Spleen (tissue), 11 donors: ENCODE results near the gene ERBB2. TPM values are rescaled to one million over a fixed set of nuclear protein-coding genes. Genes with fewer than 3 reads are reported as not detected.
"Not testable (repeated sequence)": the region's sequence is repeated elsewhere in the genome, so short reads cannot be mapped to it uniquely, and the experiment has no call there.

Source experiments
- DNase-seq: peaks from one replicate; pipeline ENCODE4 v3.0.0-alpha.2; 2020
- H3K27ac ChIP-seq, 8 donors: fragments of 200-600 bp; sonication (generic) in 7 of 8; 1 replicate in 4 of 8; 2 replicates in 4 of 8; pipeline versions ENCODE4 v1.5.0 to v1.8.0; 2016 to 2021; ENCODE audit warnings: inconsistent platforms in 4 of 8, mild to moderate bottlenecking in 4 of 8, moderate library complexity in 1 of 8
- H3K27me3 ChIP-seq, 7 donors: fragments of 200-600 bp; sonication (generic) in 6 of 7; replicated peaks in 1 of 7; 1 replicate in 4 of 7; 2 replicates in 3 of 7; pipeline versions ENCODE4 v1.5.0 to v1.8.0; 2016 to 2021; ENCODE audit warnings: inconsistent platforms in 3 of 7, mild to moderate bottlenecking in 1 of 7
- H3K36me3 ChIP-seq, 6 donors: fragments of 200-600 bp; sonication (generic) in 5 of 6; 1 replicate in 4 of 6; 2 replicates in 2 of 6; pipeline versions ENCODE4 v1.5.0 to v1.8.0; 2016 to 2021; ENCODE audit warnings: inconsistent platforms in 2 of 6
- H3K4me1 ChIP-seq, 6 donors: fragments of 200-600 bp; sonication (generic) in 5 of 6; 1 replicate in 3 of 6; 2 replicates in 3 of 6; pipeline versions ENCODE4 v1.5.0 to v1.8.0; 2016 to 2021; ENCODE audit warnings: inconsistent platforms in 3 of 6
- H3K4me3 ChIP-seq, 8 donors: fragments of 200-600 bp; sonication (generic) in 7 of 8; 1 replicate in 4 of 8; 2 replicates in 4 of 8; pipeline versions ENCODE4 v1.5.0 to v1.8.0; 2016 to 2021; ENCODE audit warnings: inconsistent platforms in 4 of 8, mild to moderate bottlenecking in 4 of 8, moderate library complexity in 2 of 8
- H3K9me3 ChIP-seq, 8 donors: fragments of 200-600 bp; sonication (generic) in 7 of 8; 1 replicate in 4 of 8; 2 replicates in 4 of 8; pipeline versions ENCODE4 v1.5.0 to v1.8.0; 2016 to 2021; ENCODE audit warnings: inconsistent platforms in 4 of 8
- POLR2A ChIP-seq, 3 donors: fragments of 450-650 bp; IDR thresholded peaks; one replicate each; pipeline ENCODE4 v1.5.1; 2017; ENCODE audit warnings: antibody characterized with exemption in 3 of 3, mild to moderate bottlenecking in 1 of 3
- POLR2AphosphoS5 ChIP-seq, 3 donors: sonication (generic); formaldehyde crosslinking; IDR thresholded peaks; one replicate each; pipeline ENCODE4 v1.5.1; 2017; ENCODE audit warnings: antibody characterized with exemption in 3 of 3
- WGBS, 5 donors: extraction: QIAGEN DNeasy Blood & Tissue Kit in 3 of 5; methylation state at CpG; one replicate each; pipeline versions ENCODE4 v1.1.5 to v1.1.7; 2013 to 2018; 5-methylcytosine and 5-hydroxymethylcytosine counted together
- intact Hi-C: fragments of 100-400 bp; cut with DNase I; formaldehyde crosslinking; loops from one replicate; pipeline ENCODE4 v1.15.0; 2023; ENCODE audit warnings: low total_unique reads
- polyA plus RNA-seq, 3 donors: library from polyadenylated mRNA; stranded (reverse); fragments of 200-250 nt; gene quantifications; one replicate each; pipeline ENCODE4 v1.2.1, GENCODE V29; 2013
- total RNA-seq, 7 donors: library from RNA; depleted of rRNA in 3 of 7; stranded (reverse); fragments of >200 nt in 3 of 7; fragmentation: NEBNext Ultra II Directional in 4 of 7; extraction: Animal tissue kit (Norgen Biotek cat#: 25700) in 4 of 7; gene quantifications; one replicate each; pipeline versions ENCODE4 v1.1.0 to v1.2.1, GENCODE V29; 2016 to 2021
- TF ChIP-seq, protein P1 (sequence below), 11 experiments: fragments of 200-600 bp in 7 of 11; fragments of 450-650 bp in 4 of 11; sonication (generic) in 4 of 11; IDR thresholded peaks in 8 of 11; conservative IDR thresholded peaks in 3 of 11; 1 replicate in 7 of 11; 2 replicates in 4 of 11; pipeline versions ENCODE4 v1.4.0 to v1.8.0; 2016 to 2021; ENCODE audit warnings: antibody characterized with exemption in 11 of 11, inconsistent platforms in 4 of 11, mild to moderate bottlenecking in 1 of 11
- donor health status: healthy with polysubstance abuse.
- donor health status: DM: no; HTN: no; CAD: no; lungs with moderate emphysema.
- donor health status: DM: no; HTN: no; CAD: no.
- donor health status: Bipolar disorder and iron deficiency.
- donor health status: healthy.
- donor health status: DM: no; HTN: no; CAD: no.
- donor health status: DM: yes; HTN: yes; CAD: no.

Gene ERBB2
- total and polyA plus RNA-seq, 10 donors, result 3.4 to 15.9 (median 10.2) TPM

DNA sequence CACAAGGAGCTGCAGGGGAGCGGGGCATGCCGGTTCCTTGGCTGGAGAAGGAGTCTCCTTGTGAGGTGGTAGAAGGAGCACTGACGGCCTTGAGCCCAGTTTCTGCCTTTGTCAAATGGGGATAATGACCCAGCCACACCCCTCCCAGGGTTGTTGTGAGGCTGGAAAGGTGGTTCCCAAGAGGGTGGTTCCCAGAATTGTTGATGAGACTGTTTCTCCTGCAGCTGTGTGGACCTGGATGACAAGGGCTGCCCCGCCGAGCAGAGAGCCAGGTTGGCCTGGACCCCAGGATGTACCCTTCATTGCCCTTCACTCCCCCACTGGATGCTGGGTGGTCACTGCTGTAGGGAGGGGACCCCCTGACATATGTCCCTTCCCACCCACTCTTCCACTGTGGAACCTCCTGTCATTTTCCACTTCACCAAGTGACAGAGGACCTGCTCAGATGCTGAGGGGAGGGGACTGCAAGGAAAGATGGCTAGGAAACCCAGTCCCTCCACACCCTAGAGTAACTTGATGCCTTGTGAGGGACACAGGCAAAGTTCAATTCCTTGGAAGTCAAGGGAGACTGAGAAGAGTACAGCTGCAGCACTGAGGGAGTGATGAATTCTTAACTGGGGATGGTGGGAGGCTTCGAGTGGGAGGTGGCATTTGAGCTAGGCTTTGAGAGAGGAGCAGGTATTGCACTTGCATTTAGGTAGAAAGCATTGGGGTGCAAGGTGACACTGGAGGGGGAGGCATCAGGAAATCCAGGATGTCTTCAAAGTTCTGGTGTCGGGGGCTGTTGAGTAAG lies 19.9 kb downstream of the ERBB2 start:
- intact Hi-C loops, result no loop called here
- Histone ChIP-seq H3K4me1 (no peaks in the 10 kb centered on the region), H3K27me3 (no peaks in the 10 kb centered on the region), H3K36me3 (peaks cover 0 to 27% (median 4%) of the 10 kb centered on the region in 6 donors), H3K27ac (no peak overlapping the region), H3K4me3 (no peak overlapping the region), H3K9me3 (no peaks in the 10 kb centered on the region)
- 81 to 92% (median 84%) methylated on average over 5 to 7 of the region's 7 CpGs for WGBS, 5 donors
- DNase-seq, result no peak
- TF ChIP-seq POLR2AphosphoS5 (IDR thresholded peaks at IDR 0.05) (no peak), POLR2A (IDR thresholded peaks at IDR 0.05) (no peak)
- TF ChIP-seq, protein P1, sequence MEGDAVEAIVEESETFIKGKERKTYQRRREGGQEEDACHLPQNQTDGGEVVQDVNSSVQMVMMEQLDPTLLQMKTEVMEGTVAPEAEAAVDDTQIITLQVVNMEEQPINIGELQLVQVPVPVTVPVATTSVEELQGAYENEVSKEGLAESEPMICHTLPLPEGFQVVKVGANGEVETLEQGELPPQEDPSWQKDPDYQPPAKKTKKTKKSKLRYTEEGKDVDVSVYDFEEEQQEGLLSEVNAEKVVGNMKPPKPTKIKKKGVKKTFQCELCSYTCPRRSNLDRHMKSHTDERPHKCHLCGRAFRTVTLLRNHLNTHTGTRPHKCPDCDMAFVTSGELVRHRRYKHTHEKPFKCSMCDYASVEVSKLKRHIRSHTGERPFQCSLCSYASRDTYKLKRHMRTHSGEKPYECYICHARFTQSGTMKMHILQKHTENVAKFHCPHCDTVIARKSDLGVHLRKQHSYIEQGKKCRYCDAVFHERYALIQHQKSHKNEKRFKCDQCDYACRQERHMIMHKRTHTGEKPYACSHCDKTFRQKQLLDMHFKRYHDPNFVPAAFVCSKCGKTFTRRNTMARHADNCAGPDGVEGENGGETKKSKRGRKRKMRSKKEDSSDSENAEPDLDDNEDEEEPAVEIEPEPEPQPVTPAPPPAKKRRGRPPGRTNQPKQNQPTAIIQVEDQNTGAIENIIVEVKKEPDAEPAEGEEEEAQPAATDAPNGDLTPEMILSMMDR (IDR thresholded peaks at IDR 0.05 in 8 of 11, conservative IDR thresholded peaks at IDR 0.05 in 3 of 11), result no peak

DNA sequence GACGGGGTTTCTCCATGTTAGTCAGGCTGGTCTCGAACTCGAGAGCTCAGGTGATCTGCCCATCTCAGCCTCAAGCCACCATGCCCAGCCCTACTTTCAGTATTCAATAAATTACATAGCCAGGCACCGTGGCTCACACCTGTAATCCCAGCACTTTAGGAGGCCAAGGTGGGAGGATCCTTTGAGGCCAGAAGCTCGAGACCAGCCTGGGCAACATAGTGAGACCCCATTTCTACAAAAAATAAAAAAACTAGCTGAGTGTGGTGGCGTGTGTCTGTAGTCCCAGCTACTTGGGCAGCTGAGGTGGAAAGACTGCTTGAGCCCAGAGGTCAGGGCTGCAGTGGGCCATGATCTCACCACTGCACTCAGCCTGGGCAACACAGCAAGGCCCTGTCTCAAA lies 22.2 kb downstream of the ERBB2 start:
- Histone ChIP-seq H3K9me3 (no peaks in the 10 kb centered on the region), H3K27me3 (no peaks in the 10 kb centered on the region), H3K36me3 (peaks cover 0 to 32% (median 4%) of the 10 kb centered on the region in 6 donors), H3K27ac (no peak overlapping the region), H3K4me3 (no peak overlapping the region), H3K4me1 (no peaks in the 10 kb centered on the region)
- no peak for DNase-seq
- WGBS, 5 donors, result 88 to 96% (median 89%) methylated on average over 6 of the region's 6 CpGs
- no peak for TF ChIP-seq POLR2A (IDR thresholded peaks at IDR 0.05)
- TF ChIP-seq POLR2AphosphoS5 (IDR thresholded peaks at IDR 0.05), result no peak
- TF ChIP-seq, protein P1 (IDR thresholded peaks at IDR 0.05 in 8 of 11, conservative IDR thresholded peaks at IDR 0.05 in 3 of 11), result no peak
- intact Hi-C loops, result no loop called here

DNA sequence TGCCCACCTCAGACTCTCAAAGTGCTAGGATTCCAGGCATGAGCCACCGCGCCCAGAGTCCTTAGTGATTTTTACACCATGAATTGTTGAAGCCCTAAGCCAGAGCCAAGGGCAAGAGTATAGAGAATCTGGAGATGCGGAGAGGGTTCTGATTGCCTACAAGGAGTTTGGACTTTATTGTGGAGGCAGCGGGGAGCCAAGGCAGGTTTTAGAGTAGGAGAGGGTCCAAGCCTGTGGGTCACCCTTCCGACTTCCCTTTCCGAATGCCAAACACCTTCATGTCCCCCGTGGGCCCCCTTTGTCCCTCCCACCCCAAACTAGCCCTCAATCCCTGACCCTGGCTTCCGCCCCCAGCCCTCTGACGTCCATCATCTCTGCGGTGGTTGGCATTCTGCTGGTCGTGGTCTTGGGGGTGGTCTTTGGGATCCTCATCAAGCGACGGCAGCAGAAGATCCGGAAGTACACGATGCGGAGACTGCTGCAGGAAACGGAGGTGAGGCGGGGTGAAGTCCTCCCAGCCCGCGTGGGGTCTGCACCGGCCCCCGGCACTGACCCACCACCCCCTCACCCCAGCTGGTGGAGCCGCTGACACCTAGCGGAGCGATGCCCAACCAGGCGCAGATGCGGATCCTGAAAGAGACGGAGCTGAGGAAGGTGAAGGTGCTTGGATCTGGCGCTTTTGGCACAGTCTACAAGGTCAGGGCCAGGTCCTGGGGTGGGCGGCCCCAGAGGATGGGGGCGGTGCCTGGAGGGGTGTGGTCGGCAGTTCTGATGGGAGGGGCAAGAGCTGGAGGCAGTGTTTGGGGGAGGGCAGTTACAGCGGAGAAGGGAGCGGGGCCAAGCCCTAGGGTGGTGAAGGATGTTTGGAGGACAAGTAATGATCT lies 23.3 kb downstream of the ERBB2 start:
- Histone ChIP-seq H3K9me3 (no peaks in the 10 kb centered on the region), H3K36me3 (peaks cover 0 to 43% (median 12%) of the 10 kb centered on the region in 6 donors), H3K27me3 (no peaks in the 10 kb centered on the region), H3K4me3 (no peak overlapping the region), H3K27ac (no peak overlapping the region), H3K4me1 (peaks cover 0 to 8% (median 0%) of the 10 kb centered on the region in 6 donors)
- no peak for TF ChIP-seq POLR2A (IDR thresholded peaks at IDR 0.05)
- TF ChIP-seq, protein P1 (IDR thresholded peaks at IDR 0.05 in 8 of 11, conservative IDR thresholded peaks at IDR 0.05 in 3 of 11), result no peak
- peak in 2 of 3 donors; percentile 7 to 52 for TF ChIP-seq POLR2AphosphoS5 (IDR thresholded peaks at IDR 0.05)
- DNase-seq, result no peak
- intact Hi-C loops, result no loop called here
- WGBS, 5 donors, result 81 to 88% (median 83%) methylated on average over 34 of the region's 34 CpGs

DNA sequence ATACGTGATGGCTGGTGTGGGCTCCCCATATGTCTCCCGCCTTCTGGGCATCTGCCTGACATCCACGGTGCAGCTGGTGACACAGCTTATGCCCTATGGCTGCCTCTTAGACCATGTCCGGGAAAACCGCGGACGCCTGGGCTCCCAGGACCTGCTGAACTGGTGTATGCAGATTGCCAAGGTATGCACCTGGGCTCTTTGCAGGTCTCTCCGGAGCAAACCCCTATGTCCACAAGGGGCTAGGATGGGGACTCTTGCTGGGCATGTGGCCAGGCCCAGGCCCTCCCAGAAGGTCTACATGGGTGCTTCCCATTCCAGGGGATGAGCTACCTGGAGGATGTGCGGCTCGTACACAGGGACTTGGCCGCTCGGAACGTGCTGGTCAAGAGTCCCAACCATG lies 24.9 kb downstream of the ERBB2 start:
- TF ChIP-seq, protein P1 (IDR thresholded peaks at IDR 0.05 in 8 of 11, conservative IDR thresholded peaks at IDR 0.05 in 3 of 11), result no peak
- peak in 2 of 3 donors; percentile 6 to 20 for TF ChIP-seq POLR2AphosphoS5 (IDR thresholded peaks at IDR 0.05)

DNA sequence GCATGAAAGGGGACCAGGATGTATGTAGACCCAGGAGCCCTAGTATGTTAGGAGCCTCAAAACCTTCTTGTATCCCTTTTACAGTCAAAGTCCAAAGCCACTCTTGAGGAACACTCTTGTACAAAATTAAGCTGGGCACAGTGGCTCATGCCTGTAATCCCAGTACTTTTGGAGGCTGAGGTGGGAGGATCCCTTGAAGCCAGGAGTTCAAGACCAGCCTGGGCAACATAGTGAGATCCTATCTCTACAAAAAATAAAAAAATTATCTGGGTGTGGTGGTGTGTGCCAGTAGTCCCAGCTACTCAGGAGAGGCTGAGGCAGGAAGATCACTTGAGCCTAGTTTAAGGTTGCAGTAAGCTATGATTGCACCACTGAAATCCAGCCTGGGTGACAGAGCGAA lies 26.1 kb downstream of the ERBB2 start:
- H3K36me3 ChIP-seq, result peaks cover 0 to 49% (median 23%) of the 10 kb centered on the region in 6 donors

More for the DNA sequence above, 24.9 kb downstream of the ERBB2 start:
- Histone ChIP-seq H3K36me3 (peaks cover 0 to 52% (median 23%) of the 10 kb centered on the region in 6 donors), H3K27me3 (no peaks in the 10 kb centered on the region), H3K9me3 (no peaks in the 10 kb centered on the region), H3K4me1 (peaks cover 6 to 23% (median 12%) of the 10 kb centered on the region in 6 donors), H3K4me3 (no peak overlapping the region), H3K27ac (no peak overlapping the region)
- DNase-seq, result no peak
- WGBS, 5 donors, result 92 to 99% (median 97%) methylated on average over 11 to 13 of the region's 13 CpGs
- intact Hi-C loops, result no loop called here

More for the DNA sequence above, 26.1 kb downstream of the ERBB2 start:
- H3K9me3 ChIP-seq, intact Hi-C loops, H3K4me3 ChIP-seq, H3K27ac ChIP-seq, H3K27me3 ChIP-seq, DNase-seq: not testable (repeated sequence)
- 94 to 100% (median 97%) methylated on average over 1 of the region's 1 CpG for WGBS, 5 donors
- H3K4me1 ChIP-seq, result peaks cover 7 to 32% (median 17%) of the 10 kb centered on the region in 6 donors
